ENCODE results near the gene CSNK1A1.

DNA sequence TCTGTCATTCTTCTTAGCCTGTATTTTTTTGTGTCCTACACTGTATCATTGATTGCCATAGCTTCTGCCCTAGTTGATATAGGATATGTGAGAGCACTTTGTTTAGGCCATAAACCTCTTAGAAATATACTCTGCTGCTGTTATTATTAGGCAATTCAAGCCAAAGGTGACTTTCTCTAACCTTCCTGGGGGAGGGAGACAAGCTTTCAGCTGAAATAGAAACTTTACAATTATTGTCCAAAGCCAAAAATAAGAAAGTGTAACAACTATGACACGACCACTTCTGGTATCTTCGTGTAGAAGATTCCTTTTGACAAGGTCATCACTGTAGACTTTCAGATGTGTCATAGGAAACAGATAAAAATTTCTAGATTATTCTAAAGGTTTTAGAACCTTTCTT, 12.2 kb upstream of the CSNK1A1 start:
- TF ChIP-seq POLR2A (IDR thresholded peaks at IDR 0.05; ENCODE audit: borderline replicate concordance, extremely low read depth, insufficient read depth, insufficient read length) (no peak), EZH2 (IDR thresholded peaks at IDR 0.05) (no peak), POLR2AphosphoS5 (IDR thresholded peaks at IDR 0.05; ENCODE audit: low read depth, low read length) (no peak), YY1 (IDR thresholded peaks at IDR 0.05; ENCODE audit: extremely low read depth, insufficient replicate concordance, low read depth, low read length) (no peak), RAD21 (IDR thresholded peaks at IDR 0.05; ENCODE audit: low read depth) (no peak), FOSL1 (IDR thresholded peaks at IDR 0.05; ENCODE audit: low read depth) (no peak), CEBPB (IDR thresholded peaks at IDR 0.05; ENCODE audit: low read depth) (no peak), SIN3A (IDR thresholded peaks at IDR 0.05; ENCODE audit: low read depth) (no peak), SRF (IDR thresholded peaks at IDR 0.05; ENCODE audit: low read depth) (no peak)
- TF ChIP-seq, protein P1, sequence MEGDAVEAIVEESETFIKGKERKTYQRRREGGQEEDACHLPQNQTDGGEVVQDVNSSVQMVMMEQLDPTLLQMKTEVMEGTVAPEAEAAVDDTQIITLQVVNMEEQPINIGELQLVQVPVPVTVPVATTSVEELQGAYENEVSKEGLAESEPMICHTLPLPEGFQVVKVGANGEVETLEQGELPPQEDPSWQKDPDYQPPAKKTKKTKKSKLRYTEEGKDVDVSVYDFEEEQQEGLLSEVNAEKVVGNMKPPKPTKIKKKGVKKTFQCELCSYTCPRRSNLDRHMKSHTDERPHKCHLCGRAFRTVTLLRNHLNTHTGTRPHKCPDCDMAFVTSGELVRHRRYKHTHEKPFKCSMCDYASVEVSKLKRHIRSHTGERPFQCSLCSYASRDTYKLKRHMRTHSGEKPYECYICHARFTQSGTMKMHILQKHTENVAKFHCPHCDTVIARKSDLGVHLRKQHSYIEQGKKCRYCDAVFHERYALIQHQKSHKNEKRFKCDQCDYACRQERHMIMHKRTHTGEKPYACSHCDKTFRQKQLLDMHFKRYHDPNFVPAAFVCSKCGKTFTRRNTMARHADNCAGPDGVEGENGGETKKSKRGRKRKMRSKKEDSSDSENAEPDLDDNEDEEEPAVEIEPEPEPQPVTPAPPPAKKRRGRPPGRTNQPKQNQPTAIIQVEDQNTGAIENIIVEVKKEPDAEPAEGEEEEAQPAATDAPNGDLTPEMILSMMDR (IDR thresholded peaks at IDR 0.05 in 2 of 3, conservative IDR thresholded peaks at IDR 0.05 in 1 of 3; ENCODE audit: borderline replicate concordance in 1 of 3, insufficient read depth in 1 of 3, low read depth in 2 of 3, low read length in 2 of 3): no peak
